Mammary epithelial cell (primary cell): ENCODE data around the gene SLC9C2.

Source experiments
- EZH2 ChIP-seq: IDR thresholded peaks from 2 replicates; pipeline ENCODE4 v1.6.1; 2012; ENCODE audit warnings: low read length, inconsistent platforms, borderline replicate concordance
- TF ChIP-seq, protein P1 (sequence below), 2 donors: IDR thresholded peaks in 1 of 2; conservative IDR thresholded peaks in 1 of 2; 2 replicates each; pipeline ENCODE4 v1.5.1; 2011 to 2012; ENCODE audit warnings: inconsistent platforms in 2 of 2, low read length in 2 of 2, mild to moderate bottlenecking in 2 of 2, control low read depth in 1 of 2, low read depth in 1 of 2; ENCODE audit not compliant: insufficient read depth in 1 of 2; ENCODE audit errors: extremely low read depth in 1 of 2

- TF ChIP-seq, protein P1, sequence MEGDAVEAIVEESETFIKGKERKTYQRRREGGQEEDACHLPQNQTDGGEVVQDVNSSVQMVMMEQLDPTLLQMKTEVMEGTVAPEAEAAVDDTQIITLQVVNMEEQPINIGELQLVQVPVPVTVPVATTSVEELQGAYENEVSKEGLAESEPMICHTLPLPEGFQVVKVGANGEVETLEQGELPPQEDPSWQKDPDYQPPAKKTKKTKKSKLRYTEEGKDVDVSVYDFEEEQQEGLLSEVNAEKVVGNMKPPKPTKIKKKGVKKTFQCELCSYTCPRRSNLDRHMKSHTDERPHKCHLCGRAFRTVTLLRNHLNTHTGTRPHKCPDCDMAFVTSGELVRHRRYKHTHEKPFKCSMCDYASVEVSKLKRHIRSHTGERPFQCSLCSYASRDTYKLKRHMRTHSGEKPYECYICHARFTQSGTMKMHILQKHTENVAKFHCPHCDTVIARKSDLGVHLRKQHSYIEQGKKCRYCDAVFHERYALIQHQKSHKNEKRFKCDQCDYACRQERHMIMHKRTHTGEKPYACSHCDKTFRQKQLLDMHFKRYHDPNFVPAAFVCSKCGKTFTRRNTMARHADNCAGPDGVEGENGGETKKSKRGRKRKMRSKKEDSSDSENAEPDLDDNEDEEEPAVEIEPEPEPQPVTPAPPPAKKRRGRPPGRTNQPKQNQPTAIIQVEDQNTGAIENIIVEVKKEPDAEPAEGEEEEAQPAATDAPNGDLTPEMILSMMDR (conservative IDR thresholded peaks at IDR 0.05 in 1 of 2, IDR thresholded peaks at IDR 0.05 in 1 of 2; ENCODE audit: extremely low read depth in 1 of 2, insufficient read depth in 1 of 2, low read depth in 1 of 2, low read length in 2 of 2) = no peak
- no peak for TF ChIP-seq EZH2
Observed at GRCh38 chr1:173505391-173505790, 97.5 kb downstream of the SLC9C2 start.
